Right atrium auricular region (tissue), 2 donors: Measurements from ENCODE around the gene PDE4A. TPM values are rescaled to one million over a fixed set of nuclear protein-coding genes. Genes with fewer than 3 reads are reported as not detected.

ENCODE experiments used
- DNase-seq: peaks from one replicate; pipeline ENCODE4 v3.0.0-alpha.2; 2019; ENCODE audit warnings: low spot score
- H3K27ac ChIP-seq, 2 donors: fragments of 200-600 bp; sonication (generic); 1 replicate in 1 of 2; 2 replicates in 1 of 2; pipeline ENCODE4 v1.5.1; 2016 to 2019
- H3K27me3 ChIP-seq, 2 donors: fragments of 200-600 bp; sonication (generic); one replicate each; pipeline versions ENCODE4 v1.5.1 to v1.6.0; 2017 to 2019
- H3K36me3 ChIP-seq: fragments of 200-600 bp; sonication (generic); one replicate; pipeline ENCODE4 v1.5.1; 2016
- H3K4me1 ChIP-seq, 2 donors: fragments of 200-600 bp; sonication (generic); one replicate each; pipeline versions ENCODE4 v1.5.1 to v1.6.0; 2017 to 2019
- H3K4me3 ChIP-seq, 2 donors: fragments of 200-600 bp; sonication (generic); 1 replicate in 1 of 2; 2 replicates in 1 of 2; pipeline ENCODE4 v1.5.1; 2017 to 2019; ENCODE audit warnings: mild to moderate bottlenecking in 1 of 2, moderate library complexity in 1 of 2
- H3K9me3 ChIP-seq, 2 donors: fragments of 200-600 bp; sonication (generic); one replicate each; pipeline ENCODE4 v1.5.1; 2019
- total RNA-seq, 2 donors: library from RNA; depleted of rRNA; stranded (reverse); fragments of >200 nt; gene quantifications; one replicate each; pipeline ENCODE4 v1.1.0, GENCODE V29; 2016
- TF ChIP-seq, protein P1 (sequence below), 2 donors: fragments of 200-600 bp; sonication (generic); IDR thresholded peaks; one replicate each; pipeline ENCODE4 v1.5.1; 2019; ENCODE audit warnings: antibody characterized with exemption in 2 of 2

Gene PDE4A
- total RNA-seq, 2 donors from 2014 or later, result 9.4 to 9.9 TPM

DNA sequence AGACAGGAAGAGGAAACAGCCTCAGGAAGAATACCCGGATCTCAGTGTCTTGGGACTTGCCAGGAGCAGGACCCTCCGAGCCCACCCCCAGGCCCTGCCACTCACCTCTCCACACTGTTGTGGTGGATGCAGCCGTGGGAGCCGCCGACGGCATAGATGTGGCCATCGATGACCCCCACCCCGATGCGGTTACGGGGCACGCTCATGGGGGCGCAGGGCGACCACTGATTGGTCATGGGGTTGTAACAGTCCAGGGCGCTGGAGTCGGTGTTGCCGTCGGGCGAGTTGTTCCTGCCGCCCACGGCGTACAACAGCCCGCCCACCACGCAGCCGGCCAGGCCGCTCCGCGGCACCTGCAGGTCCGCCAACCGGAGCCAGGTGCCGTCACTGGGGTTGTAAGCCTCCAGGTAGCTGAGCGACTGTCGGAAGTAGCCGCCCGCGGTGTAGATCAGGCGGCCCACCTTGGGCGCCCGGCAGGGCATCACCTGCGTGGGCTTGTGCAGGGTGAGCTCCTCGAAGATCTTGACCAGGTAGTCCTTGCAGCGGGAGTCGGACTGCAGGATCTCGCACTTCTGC, 71.2 kb downstream of the PDE4A start:
- Histone ChIP-seq H3K4me3 (no peak overlapping the region), H3K27me3 (no peaks in the 10 kb centered on the region), H3K9me3 (no peaks in the 10 kb centered on the region), H3K4me1 (peaks cover 0 to 7% of the 10 kb centered on the region in 2 donors), H3K27ac (no peak overlapping the region), H3K36me3 (peaks cover 83% of the 10 kb centered on the region)
- TF ChIP-seq, protein P1, sequence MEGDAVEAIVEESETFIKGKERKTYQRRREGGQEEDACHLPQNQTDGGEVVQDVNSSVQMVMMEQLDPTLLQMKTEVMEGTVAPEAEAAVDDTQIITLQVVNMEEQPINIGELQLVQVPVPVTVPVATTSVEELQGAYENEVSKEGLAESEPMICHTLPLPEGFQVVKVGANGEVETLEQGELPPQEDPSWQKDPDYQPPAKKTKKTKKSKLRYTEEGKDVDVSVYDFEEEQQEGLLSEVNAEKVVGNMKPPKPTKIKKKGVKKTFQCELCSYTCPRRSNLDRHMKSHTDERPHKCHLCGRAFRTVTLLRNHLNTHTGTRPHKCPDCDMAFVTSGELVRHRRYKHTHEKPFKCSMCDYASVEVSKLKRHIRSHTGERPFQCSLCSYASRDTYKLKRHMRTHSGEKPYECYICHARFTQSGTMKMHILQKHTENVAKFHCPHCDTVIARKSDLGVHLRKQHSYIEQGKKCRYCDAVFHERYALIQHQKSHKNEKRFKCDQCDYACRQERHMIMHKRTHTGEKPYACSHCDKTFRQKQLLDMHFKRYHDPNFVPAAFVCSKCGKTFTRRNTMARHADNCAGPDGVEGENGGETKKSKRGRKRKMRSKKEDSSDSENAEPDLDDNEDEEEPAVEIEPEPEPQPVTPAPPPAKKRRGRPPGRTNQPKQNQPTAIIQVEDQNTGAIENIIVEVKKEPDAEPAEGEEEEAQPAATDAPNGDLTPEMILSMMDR (IDR thresholded peaks at IDR 0.05), result no peak
- no peak for DNase-seq

DNA sequence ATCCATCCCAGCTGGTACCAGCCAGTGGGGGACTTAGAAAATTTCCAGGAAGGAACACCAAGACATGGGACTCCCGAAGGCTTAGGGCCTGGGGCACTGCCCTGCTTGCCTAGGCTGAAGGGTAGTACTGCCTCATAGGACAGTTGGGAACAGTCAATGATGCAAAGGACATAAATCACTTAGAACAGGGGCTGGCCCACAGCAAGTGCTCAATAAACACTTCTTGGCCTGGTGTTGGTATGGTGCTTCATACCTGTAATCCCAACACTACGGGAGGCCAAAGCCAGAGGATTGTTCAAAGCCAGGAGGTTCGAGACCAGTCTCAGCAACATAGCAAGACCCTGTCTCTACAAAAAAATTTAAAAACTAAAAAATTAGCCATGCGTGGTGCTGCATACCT, 77.0 kb downstream of the PDE4A start:
- Histone ChIP-seq H3K27me3 (no peaks in the 10 kb centered on the region), H3K4me1 (peaks cover 0 to 36% of the 10 kb centered on the region in 2 donors), H3K27ac (no peak overlapping the region), H3K9me3 (no peaks in the 10 kb centered on the region), H3K4me3 (no peak overlapping the region), H3K36me3 (peaks cover 47% of the 10 kb centered on the region)
- no peak for DNase-seq
- TF ChIP-seq, protein P1 (IDR thresholded peaks at IDR 0.05), result no peak

DNA sequence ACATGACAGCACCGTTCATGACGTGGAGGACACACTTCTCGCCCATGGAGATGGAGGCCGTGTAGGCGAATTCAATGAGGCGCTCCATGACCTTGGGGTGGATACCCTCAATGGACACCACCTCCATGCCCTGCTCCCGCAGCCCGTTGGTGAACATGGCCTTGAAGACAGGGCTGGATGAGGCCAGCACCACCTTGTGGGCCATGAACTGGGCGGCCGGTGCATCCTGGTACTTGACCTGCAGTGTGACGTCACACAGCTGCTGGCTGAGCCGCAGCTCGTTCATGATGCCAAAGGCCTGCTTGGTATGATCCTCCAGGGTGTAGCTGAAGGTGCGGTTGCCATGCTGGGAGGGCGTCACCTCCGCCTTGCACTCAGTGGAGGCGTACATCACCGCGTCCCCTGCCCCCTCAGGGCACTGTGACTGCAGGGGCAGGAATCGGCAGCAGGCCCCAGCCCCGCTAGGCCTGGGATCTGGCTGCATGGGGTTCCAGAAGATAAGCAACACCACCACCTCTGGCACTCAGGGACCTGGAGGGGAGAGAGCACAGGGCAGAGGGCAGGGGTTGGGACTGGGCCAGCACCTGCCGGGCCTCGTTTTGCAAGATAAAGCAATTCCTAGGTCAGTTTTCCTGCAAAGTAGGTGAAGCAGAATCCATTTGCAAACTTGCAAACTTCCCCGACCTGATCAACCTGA, 79.4 kb downstream of the PDE4A start:
- no peaks in the 10 kb centered on the region for H3K27me3 ChIP-seq
- peaks cover 0 to 36% of the 10 kb centered on the region in 2 donors for H3K4me1 ChIP-seq
- no peak overlapping the region for H3K4me3 ChIP-seq
- TF ChIP-seq, protein P1 (IDR thresholded peaks at IDR 0.05), result no peak
- DNase-seq, result no peak
- H3K36me3 ChIP-seq, result peaks cover 36% of the 10 kb centered on the region
- H3K27ac ChIP-seq, result no peak overlapping the region
- no peaks in the 10 kb centered on the region for H3K9me3 ChIP-seq

DNA sequence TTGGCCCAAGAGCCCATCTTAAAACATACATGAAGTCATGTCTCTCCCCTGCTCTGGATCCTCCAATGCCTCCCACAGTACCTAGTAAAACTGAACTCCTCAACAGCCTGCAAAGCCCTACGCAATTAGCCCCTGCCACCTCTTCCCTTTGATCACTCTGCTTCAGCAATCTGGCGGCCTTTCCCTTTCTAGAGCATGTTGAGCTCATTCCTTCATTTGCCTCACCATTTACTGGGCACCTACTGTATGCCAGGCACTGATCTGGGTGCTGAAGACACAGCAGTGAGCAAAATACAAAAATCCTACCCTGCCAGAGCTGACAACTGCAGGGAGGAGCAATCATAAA, 79.9 kb downstream of the PDE4A start:
- TF ChIP-seq, protein P1 (IDR thresholded peaks at IDR 0.05), result no peak
- Histone ChIP-seq H3K4me1 (peaks cover 0 to 36% of the 10 kb centered on the region in 2 donors), H3K27me3 (no peaks in the 10 kb centered on the region), H3K27ac (no peak overlapping the region), H3K9me3 (no peaks in the 10 kb centered on the region), H3K36me3 (peaks cover 31% of the 10 kb centered on the region), H3K4me3 (no peak overlapping the region)
- DNase-seq, result no peak

DNA sequence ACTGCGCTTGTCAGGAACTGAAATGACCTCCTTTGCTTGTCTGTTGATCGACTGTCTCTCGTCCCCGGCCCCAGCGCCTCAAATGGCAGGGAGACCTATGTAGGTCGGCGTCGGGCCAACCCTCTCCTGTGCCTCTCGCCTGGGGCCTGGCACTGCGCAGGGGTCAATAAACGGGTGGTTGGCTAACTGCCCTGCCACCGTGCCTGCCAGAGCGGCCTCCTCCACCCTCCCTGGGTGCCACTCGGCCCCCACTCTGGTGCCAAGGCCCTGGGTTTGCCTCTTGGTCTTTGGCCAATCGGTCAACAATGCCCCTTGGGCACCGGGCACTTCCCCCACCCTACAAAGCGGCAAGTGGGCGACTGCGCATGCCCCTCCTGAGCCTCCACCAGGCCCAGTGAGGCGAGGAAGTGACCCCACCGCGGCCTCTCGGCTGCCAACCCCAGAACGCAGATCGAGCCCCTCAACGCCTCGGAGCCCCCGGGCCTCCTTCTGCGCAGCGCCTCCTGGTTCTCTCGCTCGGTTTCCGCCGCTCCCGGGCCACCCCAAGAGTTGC, 81.7 kb downstream of the PDE4A start:
- TF ChIP-seq, protein P1 (IDR thresholded peaks at IDR 0.05), result no peak
- H3K27me3 ChIP-seq, result no peaks in the 10 kb centered on the region
- peak overlapping the region; percentile 99 for H3K27ac ChIP-seq
- peaks cover 0 to 36% of the 10 kb centered on the region in 2 donors for H3K4me1 ChIP-seq
- DNase-seq, result peak; percentile 76
- peak overlapping the region; percentile 99 for H3K4me3 ChIP-seq
- no peaks in the 10 kb centered on the region for H3K9me3 ChIP-seq
- H3K36me3 ChIP-seq, result peaks cover 22% of the 10 kb centered on the region
